Stomach (tissue), 9 donors: Measurements from ENCODE around the gene ZNF275. TPM values are rescaled to one million over a fixed set of nuclear protein-coding genes. Genes with fewer than 3 reads are reported as not detected.
"Not testable (repeated sequence)": the region's sequence is repeated elsewhere in the genome, so short reads cannot be mapped to it uniquely, and the experiment has no call there.

Experiments
- DNase-seq, 2 donors: peaks; one replicate each; pipeline versions ENCODE4 v3.0.0 to v3.0.0-alpha.2; 2013 to 2019
- H3K27ac ChIP-seq, 5 donors: fragments of 200-600 bp in 4 of 5; sonication (generic) in 4 of 5; one replicate each; pipeline ENCODE4 v1.5.1; 2013 to 2019; ENCODE audit warnings: mild to moderate bottlenecking in 1 of 5, moderate library complexity in 1 of 5
- H3K27me3 ChIP-seq, 3 donors: fragments of 200-600 bp; sonication (generic); one replicate each; pipeline ENCODE4 v1.5.1; 2017 to 2019; ENCODE audit warnings: mixed run types in 1 of 3
- H3K36me3 ChIP-seq, 4 donors: fragments of 200-600 bp; sonication (generic); 1 replicate in 3 of 4; 2 replicates in 1 of 4; pipeline ENCODE4 v1.5.1; 2016 to 2019
- H3K4me1 ChIP-seq, 4 donors: fragments of 200-600 bp; sonication (generic); one replicate each; pipeline ENCODE4 v1.5.1; 2016 to 2019
- H3K4me3 ChIP-seq, 4 donors: fragments of 200-600 bp; sonication (generic) in 3 of 4; one replicate each; pipeline ENCODE4 v1.5.1; 2016 to 2019; ENCODE audit warnings: mild to moderate bottlenecking in 1 of 4
- H3K9me3 ChIP-seq, 4 donors: fragments of 200-600 bp; sonication (generic); one replicate each; pipeline ENCODE4 v1.5.1; 2016 to 2019
- EP300 ChIP-seq: sonication (generic); formaldehyde crosslinking; IDR thresholded peaks from one replicate; pipeline ENCODE4 v1.6.1; 2017; ENCODE audit warnings: antibody characterized with exemption
- POLR2A ChIP-seq, 4 donors: fragments of 450-650 bp; IDR thresholded peaks; one replicate each; pipeline ENCODE4 v1.6.1; 2016; ENCODE audit warnings: antibody characterized with exemption in 4 of 4, control low read depth in 2 of 4, mild to moderate bottlenecking in 1 of 4, moderate library complexity in 1 of 4
- POLR2AphosphoS5 ChIP-seq, 3 donors: sonication (generic); formaldehyde crosslinking; IDR thresholded peaks; one replicate each; pipeline ENCODE4 v1.6.1; 2016; ENCODE audit warnings: antibody characterized with exemption in 3 of 3
- WGBS, 5 donors: extraction: QIAGEN DNeasy Blood & Tissue Kit in 3 of 5; methylation state at CpG; one replicate each; pipeline versions ENCODE4 v1.1.5 to v1.1.7; 2013 to 2018; 5-methylcytosine and 5-hydroxymethylcytosine counted together
- intact Hi-C: fragments of 100-400 bp; cut with DNase I; formaldehyde crosslinking; loops from one replicate; pipeline ENCODE4 v1.15.1; 2023; ENCODE audit warnings: low total_unique reads
- polyA plus RNA-seq, 3 donors: library from polyadenylated mRNA; stranded (reverse); fragments of 200-250 nt; gene quantifications; one replicate each; pipeline ENCODE4 v1.2.3, GENCODE V29; 2013
- total RNA-seq, 5 donors: library from RNA; depleted of rRNA; stranded (reverse); fragments of >200 nt; gene quantifications; one replicate each; pipeline versions ENCODE4 v1.1.0 to v1.2.3, GENCODE V29; 2014 to 2016
- TF ChIP-seq, protein P1 (sequence below), 7 experiments: fragments of 450-650 bp in 4 of 7; fragments of 200-600 bp in 3 of 7; sonication (generic) in 3 of 7; IDR thresholded peaks; one replicate each; pipeline ENCODE4 v1.5.1; 2016 to 2019; ENCODE audit warnings: antibody characterized with exemption in 7 of 7, control low read depth in 2 of 7, mild to moderate bottlenecking in 1 of 7
- donor health status: healthy with polysubstance abuse.
- donor health status: Bipolar disorder and iron deficiency.
- donor health status: healthy.

The ZNF275 gene
- total and polyA plus RNA-seq, 8 donors: 0.87 to 13.4 (median 3.7) TPM

DNA sequence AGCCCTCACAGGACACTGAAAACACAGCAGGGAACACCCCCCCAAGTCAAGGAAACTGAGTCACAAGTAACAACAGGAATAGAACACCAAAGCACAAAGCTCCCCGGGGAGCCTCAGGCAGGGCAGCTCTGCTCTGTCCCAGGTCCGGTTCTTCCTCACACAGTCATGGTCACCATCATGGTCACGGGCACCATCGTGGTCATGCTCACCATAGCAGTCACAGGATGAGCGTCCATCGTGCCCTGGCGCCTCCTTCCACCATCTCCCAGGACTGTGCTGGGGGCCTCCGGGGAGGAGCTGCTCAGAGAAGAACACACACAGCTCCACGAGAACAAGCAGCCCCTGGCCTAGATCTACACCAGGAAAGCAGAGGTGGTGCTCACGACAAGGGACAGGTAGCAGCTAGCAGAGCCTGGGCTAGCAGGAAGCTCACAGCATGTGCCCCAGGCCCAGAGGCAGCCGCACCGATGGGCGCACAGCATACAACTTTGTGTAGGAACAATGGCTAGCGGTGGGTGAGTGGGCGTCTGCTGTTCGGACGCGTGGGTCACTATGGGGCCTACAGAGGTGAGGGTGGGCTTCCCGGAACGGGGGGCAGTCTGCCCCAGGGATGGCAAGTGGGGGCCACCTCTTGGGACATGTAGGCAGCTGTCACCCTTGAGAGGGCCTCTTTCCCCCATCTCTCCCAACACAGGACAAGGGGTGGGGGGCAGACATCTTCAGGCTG, 15.8 kb upstream of the ZNF275 start:
- WGBS, 5 donors: 83 to 93% (median 91%) methylated on average over 8 to 20 of the region's 20 CpGs
- DNase-seq: no peak
- Histone ChIP-seq H3K9me3 (peaks cover 0 to 6% (median 0%) of the 10 kb centered on the region in 4 donors), H3K27me3 (peaks cover 0 to 24% (median 12%) of the 10 kb centered on the region in 3 donors), H3K4me3 (no peak overlapping the region), H3K36me3 (no peaks in the 10 kb centered on the region), H3K4me1 (no peaks in the 10 kb centered on the region), H3K27ac (no peak overlapping the region)
- TF ChIP-seq EP300 (no peak), POLR2A (IDR thresholded peaks at IDR 0.05) (no peak), POLR2AphosphoS5 (IDR thresholded peaks at IDR 0.05) (no peak)
- TF ChIP-seq, protein P1, sequence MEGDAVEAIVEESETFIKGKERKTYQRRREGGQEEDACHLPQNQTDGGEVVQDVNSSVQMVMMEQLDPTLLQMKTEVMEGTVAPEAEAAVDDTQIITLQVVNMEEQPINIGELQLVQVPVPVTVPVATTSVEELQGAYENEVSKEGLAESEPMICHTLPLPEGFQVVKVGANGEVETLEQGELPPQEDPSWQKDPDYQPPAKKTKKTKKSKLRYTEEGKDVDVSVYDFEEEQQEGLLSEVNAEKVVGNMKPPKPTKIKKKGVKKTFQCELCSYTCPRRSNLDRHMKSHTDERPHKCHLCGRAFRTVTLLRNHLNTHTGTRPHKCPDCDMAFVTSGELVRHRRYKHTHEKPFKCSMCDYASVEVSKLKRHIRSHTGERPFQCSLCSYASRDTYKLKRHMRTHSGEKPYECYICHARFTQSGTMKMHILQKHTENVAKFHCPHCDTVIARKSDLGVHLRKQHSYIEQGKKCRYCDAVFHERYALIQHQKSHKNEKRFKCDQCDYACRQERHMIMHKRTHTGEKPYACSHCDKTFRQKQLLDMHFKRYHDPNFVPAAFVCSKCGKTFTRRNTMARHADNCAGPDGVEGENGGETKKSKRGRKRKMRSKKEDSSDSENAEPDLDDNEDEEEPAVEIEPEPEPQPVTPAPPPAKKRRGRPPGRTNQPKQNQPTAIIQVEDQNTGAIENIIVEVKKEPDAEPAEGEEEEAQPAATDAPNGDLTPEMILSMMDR (IDR thresholded peaks at IDR 0.05): no peak
- intact Hi-C loops: no loop called here

DNA sequence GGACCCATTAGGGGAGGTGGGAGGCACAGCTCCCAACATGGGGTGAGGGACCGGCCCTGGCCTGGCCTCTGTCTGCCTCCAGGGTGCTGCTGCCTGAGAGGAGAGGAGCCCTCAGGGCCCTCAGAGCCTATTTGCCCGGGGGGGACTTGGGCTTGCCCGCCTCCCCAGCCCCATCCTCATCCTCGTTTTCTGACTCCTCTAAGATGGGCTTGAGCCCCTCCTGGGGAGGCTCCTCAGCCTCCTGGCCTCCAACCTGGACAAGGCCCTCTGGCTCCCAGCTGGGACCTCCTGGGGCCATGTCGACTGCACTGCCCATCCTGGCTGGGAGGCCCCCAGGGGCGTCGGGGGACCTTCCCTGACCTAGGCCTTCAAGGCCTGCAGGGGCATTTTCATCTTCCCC, 15.1 kb upstream of the ZNF275 start:
- no peaks in the 10 kb centered on the region for H3K4me1 ChIP-seq
- H3K4me3 ChIP-seq: no peak overlapping the region
- H3K36me3 ChIP-seq: no peaks in the 10 kb centered on the region
- no peak overlapping the region for H3K27ac ChIP-seq
- 67 to 100% (median 80%) methylated on average over 1 to 7 of the region's 7 CpGs; no CpG with 5 or more reads in 1 of the 5 donors for WGBS, 5 donors
- peaks cover 0 to 6% (median 0%) of the 10 kb centered on the region in 4 donors for H3K9me3 ChIP-seq
- no peak for DNase-seq
- TF ChIP-seq EP300: no peak
- TF ChIP-seq, protein P1 (IDR thresholded peaks at IDR 0.05): no peak
- TF ChIP-seq POLR2AphosphoS5 (IDR thresholded peaks at IDR 0.05): no peak
- no peak for TF ChIP-seq POLR2A (IDR thresholded peaks at IDR 0.05)
- peaks cover 0 to 24% (median 12%) of the 10 kb centered on the region in 3 donors for H3K27me3 ChIP-seq
- intact Hi-C loops: no loop called here

DNA sequence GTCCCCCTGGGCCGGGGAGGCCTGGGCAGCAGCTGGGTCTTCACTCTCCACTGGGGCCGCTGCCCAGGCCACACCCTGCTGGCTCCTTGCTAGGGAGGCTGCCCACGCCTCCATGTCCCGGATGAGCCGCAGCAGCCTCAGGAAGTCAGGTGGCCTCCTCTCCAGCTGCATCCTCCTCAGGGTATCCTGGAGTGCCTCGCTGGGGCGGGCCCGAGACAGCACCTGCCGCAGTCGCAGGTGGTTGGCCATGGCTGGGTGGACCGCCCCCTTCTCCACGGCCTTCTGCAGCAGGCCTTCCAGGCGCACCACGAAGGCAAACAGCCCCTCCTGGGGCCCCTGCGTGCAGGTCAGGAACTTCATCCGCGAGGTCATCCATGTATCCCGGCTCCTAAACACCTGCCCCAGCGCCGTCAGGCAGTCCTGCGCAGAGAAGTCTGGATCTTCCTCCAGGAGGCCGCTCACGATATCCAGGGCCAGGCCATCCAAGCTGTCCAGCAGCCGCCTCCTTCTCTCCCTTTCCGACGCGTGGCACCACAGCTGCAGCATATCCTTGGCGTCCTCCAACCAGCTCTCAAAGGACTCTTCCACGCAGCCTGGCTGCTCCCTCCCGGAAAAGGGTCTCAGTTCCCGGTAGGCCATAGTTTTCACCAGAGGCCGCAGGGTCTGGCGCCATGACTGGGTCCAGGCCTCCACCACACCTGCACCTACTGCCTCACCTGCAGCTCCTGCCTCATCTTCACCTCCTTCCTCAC, 14.5 kb upstream of the ZNF275 start:
- DNase-seq: no peak

DNA sequence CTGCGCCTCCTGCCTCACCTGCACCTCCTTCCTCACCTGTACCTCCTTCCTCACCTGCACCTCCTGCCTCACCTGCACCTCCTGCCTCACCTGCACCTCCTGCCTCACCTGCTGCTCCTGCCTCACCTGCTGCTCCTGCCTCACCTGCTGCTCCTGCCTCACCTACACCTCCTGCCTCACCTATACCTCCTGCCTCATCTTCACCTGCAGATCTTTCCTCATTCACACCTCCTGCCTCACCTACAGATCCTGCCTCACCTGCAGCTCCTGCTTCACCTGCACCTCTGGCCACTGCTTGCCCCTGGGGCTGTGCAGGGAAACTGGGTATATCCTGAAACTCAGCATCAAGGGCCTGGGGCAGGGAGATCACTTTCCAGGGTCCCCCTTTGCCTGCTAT, 13.9 kb upstream of the ZNF275 start:
- H3K36me3 ChIP-seq, H3K9me3 ChIP-seq, H3K4me3 ChIP-seq, H3K4me1 ChIP-seq, DNase-seq, H3K27ac ChIP-seq, intact Hi-C loops: not testable (repeated sequence)
- 89 to 100% (median 93%) methylated on average over 1 of the region's 1 CpG for WGBS, 5 donors
- H3K27me3 ChIP-seq: peaks cover 0 to 24% (median 12%) of the 10 kb centered on the region in 3 donors

More for the DNA sequence above, 14.5 kb upstream of the ZNF275 start:
- 69 to 80% (median 78%) methylated on average over 21 to 33 of the region's 33 CpGs for WGBS, 5 donors
- Histone ChIP-seq H3K9me3 (peaks cover 0 to 6% (median under 1%) of the 10 kb centered on the region in 4 donors), H3K27me3 (peaks cover 0 to 24% (median 12%) of the 10 kb centered on the region in 3 donors), H3K4me3 (no peak overlapping the region), H3K27ac (no peak overlapping the region), H3K4me1 (no peaks in the 10 kb centered on the region), H3K36me3 (no peaks in the 10 kb centered on the region)
- intact Hi-C loops: no loop called here
- no peak for TF ChIP-seq POLR2AphosphoS5 (IDR thresholded peaks at IDR 0.05)
- TF ChIP-seq POLR2A (IDR thresholded peaks at IDR 0.05): no peak
- no peak for TF ChIP-seq EP300
- TF ChIP-seq, protein P1 (IDR thresholded peaks at IDR 0.05): no peak
